Right atrium auricular region (tissue), 2 donors: Measurements from ENCODE around the gene GEN1. TPM values are rescaled to one million over a fixed set of nuclear protein-coding genes. Genes with fewer than 3 reads are reported as not detected.
A peak's percentile ranks its signal among the peaks of the same experiment; 100 is the strongest.

Source experiments
- DNase-seq: peaks from one replicate; pipeline ENCODE4 v3.0.0-alpha.2; 2019; ENCODE audit warnings: low spot score
- H3K27ac ChIP-seq, 2 donors: fragments of 200-600 bp; sonication (generic); 1 replicate in 1 of 2; 2 replicates in 1 of 2; pipeline ENCODE4 v1.5.1; 2016 to 2019
- H3K27me3 ChIP-seq, 2 donors: fragments of 200-600 bp; sonication (generic); one replicate each; pipeline versions ENCODE4 v1.5.1 to v1.6.0; 2017 to 2019
- H3K36me3 ChIP-seq: fragments of 200-600 bp; sonication (generic); one replicate; pipeline ENCODE4 v1.5.1; 2016
- H3K4me1 ChIP-seq, 2 donors: fragments of 200-600 bp; sonication (generic); one replicate each; pipeline versions ENCODE4 v1.5.1 to v1.6.0; 2017 to 2019
- H3K4me3 ChIP-seq, 2 donors: fragments of 200-600 bp; sonication (generic); 1 replicate in 1 of 2; 2 replicates in 1 of 2; pipeline ENCODE4 v1.5.1; 2017 to 2019; ENCODE audit warnings: mild to moderate bottlenecking in 1 of 2, moderate library complexity in 1 of 2
- H3K9me3 ChIP-seq, 2 donors: fragments of 200-600 bp; sonication (generic); one replicate each; pipeline ENCODE4 v1.5.1; 2019
- CTCF ChIP-seq, 2 donors: fragments of 200-600 bp; sonication (generic); IDR thresholded peaks; one replicate each; pipeline ENCODE4 v1.5.1; 2019; ENCODE audit warnings: antibody characterized with exemption in 2 of 2
- total RNA-seq, 2 donors: library from RNA; depleted of rRNA; stranded (reverse); fragments of >200 nt; gene quantifications; one replicate each; pipeline ENCODE4 v1.1.0, GENCODE V29; 2016

The GEN1 gene
- total RNA-seq, 2 donors from 2014 or later: 1.2 to 2.3 TPM

DNA sequence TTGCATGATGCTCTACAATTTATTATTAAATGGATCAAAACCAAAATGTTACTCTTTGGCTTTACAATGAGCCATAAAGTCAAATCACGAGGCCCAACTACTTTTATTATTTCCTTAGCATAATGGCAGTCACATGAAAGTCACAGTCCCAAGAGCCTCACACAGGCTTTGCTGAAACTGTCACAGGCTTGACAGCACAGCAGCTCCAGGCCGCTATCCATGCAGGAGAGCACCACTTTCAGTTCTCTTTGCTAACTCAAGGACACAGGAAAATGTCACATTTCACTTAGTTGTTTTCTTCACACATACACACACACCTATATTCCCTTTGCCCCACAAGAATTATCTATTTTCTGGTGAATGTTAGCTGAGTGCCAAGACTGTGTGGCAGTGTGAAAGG is 51.2 kb downstream of the GEN1 start:
- Histone ChIP-seq H3K4me3 (no peak overlapping the region), H3K27me3 (no peaks in the 10 kb centered on the region), H3K9me3 (no peaks in the 10 kb centered on the region), H3K36me3 (no peaks in the 10 kb centered on the region), H3K4me1 (peaks cover 0 to 16% of the 10 kb centered on the region in 2 donors), H3K27ac (peak overlapping the region in 1 of 2 donors; percentile 34)
- DNase-seq: peak; percentile 40
- TF ChIP-seq CTCF (IDR thresholded peaks at IDR 0.05): no peak

DNA sequence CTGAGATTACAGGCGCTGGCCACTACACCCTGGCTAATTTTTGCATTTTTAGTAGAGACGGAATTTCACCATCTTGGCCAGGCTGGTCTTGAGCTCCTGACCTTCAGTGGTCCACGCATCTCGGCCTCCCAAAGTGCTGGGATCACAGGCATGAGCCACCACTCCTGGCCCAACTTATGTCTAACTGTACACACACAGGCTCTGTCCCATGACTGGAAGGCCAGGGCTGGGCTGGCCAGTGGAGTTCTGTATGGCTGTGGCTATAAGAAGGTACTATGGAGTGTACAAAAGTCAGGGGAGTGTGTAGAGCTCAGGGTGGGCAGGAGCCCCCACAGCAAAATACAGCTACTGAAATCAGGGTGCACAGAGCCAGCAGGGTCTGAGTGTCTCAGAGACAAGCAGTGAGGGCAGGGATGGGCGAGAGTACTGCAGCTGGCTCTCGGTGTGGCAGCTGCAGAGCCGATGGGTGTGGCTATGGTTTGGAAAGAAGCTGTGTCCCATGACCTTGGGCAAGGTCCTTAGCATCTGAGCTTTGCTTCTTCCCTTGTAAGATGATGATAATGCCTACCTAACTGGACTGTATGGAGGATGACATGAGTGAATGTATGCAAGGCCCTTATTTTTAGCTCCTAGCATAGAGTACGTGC is 51.9 kb downstream of the GEN1 start:
- Histone ChIP-seq H3K4me3 (no peak overlapping the region), H3K9me3 (no peaks in the 10 kb centered on the region), H3K4me1 (peaks cover 0 to 10% of the 10 kb centered on the region in 2 donors), H3K36me3 (no peaks in the 10 kb centered on the region), H3K27me3 (no peaks in the 10 kb centered on the region), H3K27ac (peak overlapping the region in 1 of 2 donors; percentile 34)
- no peak for TF ChIP-seq CTCF (IDR thresholded peaks at IDR 0.05)
- peak; percentile 34 for DNase-seq

DNA sequence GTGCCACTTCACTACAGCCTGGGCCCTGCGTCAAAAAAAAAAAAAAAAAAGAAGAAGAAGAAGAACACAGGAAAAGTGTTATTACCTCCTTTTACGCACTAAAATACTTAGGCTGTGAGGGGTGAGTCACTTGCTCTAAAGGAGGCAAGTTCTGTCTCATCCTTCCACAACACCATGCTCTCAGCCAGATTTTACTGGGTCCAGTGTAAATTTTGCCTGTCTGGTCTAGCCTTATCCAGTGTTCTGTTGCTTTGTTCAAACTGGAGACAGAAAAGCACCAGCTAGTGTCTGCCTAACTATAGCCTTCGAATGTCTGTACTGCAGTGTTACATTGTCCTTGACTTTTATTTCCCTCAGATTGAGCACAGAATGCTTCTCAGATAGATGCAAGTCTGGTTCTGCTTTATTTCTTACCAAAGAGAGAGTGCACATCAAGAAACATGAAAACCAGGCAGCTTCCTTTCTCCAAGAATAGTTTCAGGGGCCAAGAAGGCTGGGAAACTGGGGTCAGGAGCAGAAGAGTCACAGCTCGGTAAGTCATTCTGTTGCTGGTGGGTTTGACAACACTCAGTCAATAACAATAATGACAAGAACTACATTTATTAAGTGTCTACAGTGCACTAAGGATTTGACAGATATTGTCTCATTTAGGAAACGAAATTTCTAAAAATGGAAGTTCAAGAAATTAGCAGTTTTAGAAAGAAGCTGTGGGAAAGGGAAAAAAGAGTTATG is 59.2 kb downstream of the GEN1 start:
- peaks cover 0 to 12% of the 10 kb centered on the region in 2 donors for H3K4me1 ChIP-seq
- DNase-seq: no peak
- H3K27me3 ChIP-seq: no peaks in the 10 kb centered on the region
- TF ChIP-seq CTCF (IDR thresholded peaks at IDR 0.05): no peak
- H3K4me3 ChIP-seq: no peak overlapping the region
- no peaks in the 10 kb centered on the region for H3K9me3 ChIP-seq
- H3K27ac ChIP-seq: peak overlapping the region; percentile 40 to 67
- H3K36me3 ChIP-seq: no peaks in the 10 kb centered on the region

- Histone ChIP-seq H3K36me3 (no peaks in the 10 kb centered on the region), H3K9me3 (no peaks in the 10 kb centered on the region), H3K27ac (peak overlapping the region; percentile 40 to 67), H3K27me3 (no peaks in the 10 kb centered on the region), H3K4me1 (peaks cover 0 to 12% of the 10 kb centered on the region in 2 donors), H3K4me3 (no peak overlapping the region)
- no peak for TF ChIP-seq CTCF (IDR thresholded peaks at IDR 0.05)
- DNase-seq: no peak
These were observed 60.0 kb downstream of the GEN1 start for GRCh38 chr2:17813742-17814473.

GRCh38 chr2:17814601-17815000 is 60.7 kb downstream of the GEN1 start:
- no peak overlapping the region for H3K4me3 ChIP-seq
- no peak for DNase-seq
- peaks cover 0 to 12% of the 10 kb centered on the region in 2 donors for H3K4me1 ChIP-seq
- peak overlapping the region in 1 of 2 donors; percentile 67 for H3K27ac ChIP-seq
- H3K27me3 ChIP-seq: no peaks in the 10 kb centered on the region
- no peaks in the 10 kb centered on the region for H3K36me3 ChIP-seq
- no peak for TF ChIP-seq CTCF (IDR thresholded peaks at IDR 0.05)
- H3K9me3 ChIP-seq: no peaks in the 10 kb centered on the region
